Right lobe of liver (tissue), 6 donors: ENCODE results near the gene ZDHHC12. TPM values are rescaled to one million over a fixed set of nuclear protein-coding genes. Genes with fewer than 3 reads are reported as not detected.

Experiments used
- ATAC-seq, 4 donors: fragments of 200-7000 bp; cut with Tn5 transposase; one replicate each; pipeline ENCODE4 v1.9.1; 2020; ENCODE audit warnings: mild to moderate bottlenecking in 4 of 4, moderate library complexity in 4 of 4
- DNase-seq, 3 donors: peaks; one replicate each; pipeline ENCODE4 v3.0.0-alpha.2; 2020
- H3K27ac ChIP-seq, 3 donors: fragments of 200-600 bp; one replicate each; pipeline ENCODE4 v1.8.0; 2022
- H3K27me3 ChIP-seq, 2 donors: fragments of 200-600 bp; one replicate each; pipeline ENCODE4 v1.8.0; 2022
- H3K36me3 ChIP-seq, 4 donors: fragments of 200-600 bp; sonication (generic) in 1 of 4; one replicate each; pipeline versions ENCODE4 v1.5.1 to v1.8.0; 2017 to 2022; ENCODE audit warnings: control low read depth in 1 of 4
- H3K4me1 ChIP-seq, 4 donors: fragments of 200-600 bp; sonication (generic) in 1 of 4; one replicate each; pipeline versions ENCODE4 v1.5.1 to v1.8.0; 2017 to 2022; ENCODE audit warnings: control low read depth in 1 of 4
- H3K4me3 ChIP-seq, 3 donors: fragments of 200-600 bp; one replicate each; pipeline ENCODE4 v1.8.0; 2022
- H3K9me3 ChIP-seq, 4 donors: fragments of 200-600 bp; sonication (generic) in 1 of 4; one replicate each; pipeline versions ENCODE4 v1.5.1 to v1.8.0; 2017 to 2022; ENCODE audit warnings: control low read depth in 1 of 4
- POLR2A ChIP-seq: fragments of 450-650 bp; IDR thresholded peaks from one replicate; pipeline ENCODE4 v1.6.1; 2017; ENCODE audit warnings: antibody characterized with exemption, mild to moderate bottlenecking
- WGBS: methylation state at CpG from one replicate; pipeline ENCODE4 v1.1.6; 2018; ENCODE audit warnings: low coverage, low lambda C conversion rate; ENCODE audit not compliant: insufficient coverage; ENCODE audit errors: missing lambda C conversion rate; 5-methylcytosine and 5-hydroxymethylcytosine counted together
- intact Hi-C, 2 donors: fragments of 100-400 bp; cut with DNase I; formaldehyde crosslinking; loops; one replicate each; pipeline versions ENCODE4 v1.11.2 to v1.14.1; 2022
- total RNA-seq, 6 experiments: library from RNA; depleted of rRNA in 2 of 6; stranded (reverse); fragments of >200 nt in 2 of 6; fragmentation: NEBNext Ultra II Directional in 3 of 6; extraction: Animal tissue kit (Norgen Biotek cat#: 25700) in 3 of 6; gene quantifications; one replicate each; pipeline versions ENCODE4 v1.1.0 to v1.2.4, GENCODE V29; 2016 to 2023
- TF ChIP-seq, protein P1 (sequence below), 4 donors: fragments of 200-600 bp in 3 of 4; fragments of 450-650 bp in 1 of 4; IDR thresholded peaks; one replicate each; pipeline versions ENCODE4 v1.5.1 to v1.8.0; 2016 to 2022; ENCODE audit warnings: antibody characterized with exemption in 4 of 4, mild to moderate bottlenecking in 2 of 4
- donor health status: DM: no; HTN: yes; CAD: no.
- donor health status: DM: no; HTN: no; CAD: no.
- donor health status: DM: no; HTN: no; CAD: no.
- donor health status: DM: no; HTN: yes; CAD: no.
- donor health status: DM: no; HTN: yes; CAD: no.

Gene ZDHHC12
- total RNA-seq, 6 experiments from 2014 or later = 14.1 to 46.1 (median 22.7) TPM

GRCh38 chr9:128762671-128763449, 38.9 kb upstream of the ZDHHC12 start:
- 42% methylated on average over 8 of the region's 9 CpGs for WGBS
- Histone ChIP-seq H3K27ac (peak overlapping the region; percentile 84 to 97 (median 90)), H3K36me3 (no peaks in the 10 kb centered on the region), H3K4me3 (no peak overlapping the region), H3K4me1 (peaks cover 0 to 60% (median 28%) of the 10 kb centered on the region in 4 donors), H3K27me3 (no peaks in the 10 kb centered on the region), H3K9me3 (no peaks in the 10 kb centered on the region)
- ATAC-seq (peak; percentile 79 to 86 (median 84)), DNase-seq (peak; percentile 64 to 83 (median 78))
- TF ChIP-seq POLR2A = peak; percentile 63
- TF ChIP-seq, protein P1, sequence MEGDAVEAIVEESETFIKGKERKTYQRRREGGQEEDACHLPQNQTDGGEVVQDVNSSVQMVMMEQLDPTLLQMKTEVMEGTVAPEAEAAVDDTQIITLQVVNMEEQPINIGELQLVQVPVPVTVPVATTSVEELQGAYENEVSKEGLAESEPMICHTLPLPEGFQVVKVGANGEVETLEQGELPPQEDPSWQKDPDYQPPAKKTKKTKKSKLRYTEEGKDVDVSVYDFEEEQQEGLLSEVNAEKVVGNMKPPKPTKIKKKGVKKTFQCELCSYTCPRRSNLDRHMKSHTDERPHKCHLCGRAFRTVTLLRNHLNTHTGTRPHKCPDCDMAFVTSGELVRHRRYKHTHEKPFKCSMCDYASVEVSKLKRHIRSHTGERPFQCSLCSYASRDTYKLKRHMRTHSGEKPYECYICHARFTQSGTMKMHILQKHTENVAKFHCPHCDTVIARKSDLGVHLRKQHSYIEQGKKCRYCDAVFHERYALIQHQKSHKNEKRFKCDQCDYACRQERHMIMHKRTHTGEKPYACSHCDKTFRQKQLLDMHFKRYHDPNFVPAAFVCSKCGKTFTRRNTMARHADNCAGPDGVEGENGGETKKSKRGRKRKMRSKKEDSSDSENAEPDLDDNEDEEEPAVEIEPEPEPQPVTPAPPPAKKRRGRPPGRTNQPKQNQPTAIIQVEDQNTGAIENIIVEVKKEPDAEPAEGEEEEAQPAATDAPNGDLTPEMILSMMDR (IDR thresholded peaks at IDR 0.05) = no peak
- intact Hi-C loops = no loop called here

- Histone ChIP-seq H3K36me3 (peaks cover 0 to 22% (median 10%) of the 10 kb centered on the region in 4 donors), H3K4me3 (no peak overlapping the region), H3K27ac (no peak overlapping the region), H3K4me1 (peaks cover 0 to 18% (median 8%) of the 10 kb centered on the region in 4 donors), H3K9me3 (no peaks in the 10 kb centered on the region), H3K27me3 (no peaks in the 10 kb centered on the region)
- 94% methylated on average over 3 of the region's 6 CpGs for WGBS
- TF ChIP-seq POLR2A = no peak
- TF ChIP-seq, protein P1 (IDR thresholded peaks at IDR 0.05) = no peak
- no peak for DNase-seq
- ATAC-seq = no peak
- intact Hi-C loops = no loop called here
Observed at GRCh38 chr9:128757602-128758001, 33.7 kb upstream of the ZDHHC12 start.

DNA sequence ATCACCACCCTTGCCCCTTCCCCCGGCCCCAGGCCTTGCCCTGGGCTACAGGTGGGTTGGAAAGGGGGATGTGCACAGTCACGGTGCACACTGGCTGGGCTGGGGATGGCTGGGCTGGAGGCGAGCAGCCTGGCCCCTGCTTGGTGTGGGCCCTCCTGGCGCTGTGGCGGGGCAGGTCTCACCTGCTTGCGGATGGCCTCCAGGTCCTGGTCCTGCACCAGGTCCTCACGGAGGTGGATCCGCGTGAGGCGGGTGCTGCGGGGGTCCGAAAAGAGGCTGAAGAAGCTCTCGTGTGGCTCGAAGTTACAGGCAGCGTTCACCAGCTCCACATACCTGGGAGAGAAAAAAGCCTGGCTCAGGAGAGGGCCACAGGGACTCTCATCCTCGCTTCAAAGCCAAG, 29.7 kb upstream of the ZDHHC12 start:
- Histone ChIP-seq H3K36me3 (peaks cover 0 to 44% (median 25%) of the 10 kb centered on the region in 4 donors), H3K4me1 (no peaks in the 10 kb centered on the region)
- TF ChIP-seq, protein P1 (IDR thresholded peaks at IDR 0.05) = no peak
- no peak for TF ChIP-seq POLR2A

DNA sequence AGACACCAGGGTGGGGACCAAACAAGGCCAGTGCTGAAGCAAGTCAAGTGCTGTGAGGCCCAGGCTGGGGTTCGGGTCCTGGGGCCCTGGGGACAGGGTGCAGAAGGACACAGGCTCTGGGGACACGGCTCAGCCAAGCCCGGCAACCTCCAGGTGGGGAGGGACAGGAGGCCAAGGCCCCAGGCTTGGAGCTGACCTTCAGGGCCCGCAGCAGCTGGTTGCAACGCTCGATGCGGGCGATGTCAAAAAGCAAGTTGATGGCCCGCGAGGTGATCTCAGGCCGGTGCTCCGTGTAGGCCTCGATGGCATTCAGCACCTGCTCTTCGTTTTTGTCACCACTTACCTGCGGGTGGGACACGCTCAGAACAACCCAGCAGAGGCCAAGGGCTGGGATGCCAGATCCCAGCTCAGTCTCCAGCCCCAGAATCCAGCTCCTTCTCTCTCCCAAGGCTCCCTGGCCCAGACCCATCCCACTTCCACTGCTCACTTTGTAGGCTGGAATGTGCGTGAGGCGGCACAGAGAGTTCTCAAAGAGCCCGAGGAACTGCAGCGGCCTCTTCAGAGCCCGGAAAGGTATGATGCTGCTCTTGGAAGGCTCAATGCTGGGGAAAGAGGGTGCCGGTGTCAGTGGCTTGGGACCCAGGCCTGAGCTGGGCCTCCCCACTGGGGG, 27.1 kb upstream of the ZDHHC12 start:
- intact Hi-C loops = no loop called here
- H3K36me3 ChIP-seq = peaks cover 0 to 59% (median 31%) of the 10 kb centered on the region in 4 donors
- no peak for TF ChIP-seq POLR2A
- TF ChIP-seq, protein P1 (IDR thresholded peaks at IDR 0.05) = no peak
- no peaks in the 10 kb centered on the region for H3K27me3 ChIP-seq
- H3K27ac ChIP-seq = no peak overlapping the region
- DNase-seq (no peak), ATAC-seq (peak in 2 of 4 donors; percentile 5 to 22)
- WGBS = no CpG with 5 or more reads among the region's 22 CpGs
- no peaks in the 10 kb centered on the region for H3K4me1 ChIP-seq
- no peaks in the 10 kb centered on the region for H3K9me3 ChIP-seq
- H3K4me3 ChIP-seq = no peak overlapping the region

More for the DNA sequence above, 29.7 kb upstream of the ZDHHC12 start:
- intact Hi-C loops = no loop called here
- no peak for DNase-seq
- Histone ChIP-seq H3K4me3 (no peak overlapping the region), H3K27me3 (no peaks in the 10 kb centered on the region), H3K27ac (no peak overlapping the region), H3K9me3 (no peaks in the 10 kb centered on the region)
- ATAC-seq = peak in 2 of 4 donors; percentile 14 to 17
- 91% methylated on average over 5 of the region's 16 CpGs for WGBS
